Left lung (tissue), 10 donors: Measurements from ENCODE around the gene SH3BP5. TPM values are rescaled to one million over a fixed set of nuclear protein-coding genes. Genes with fewer than 3 reads are reported as not detected.

Source experiments
- ATAC-seq: fragments of 200-7000 bp; cut with Tn5 transposase; one replicate; pipeline ENCODE4 v1.9.1; 2020; ENCODE audit warnings: moderate library complexity
- DNase-seq, 4 donors: peaks; one replicate each; pipeline ENCODE4 v3.0.0-alpha.2; 2013 to 2020
- H3K27ac ChIP-seq, 2 donors: fragments of 200-600 bp; sonication (generic) in 1 of 2; one replicate each; pipeline versions ENCODE4 v1.5.0 to v1.8.0; 2020 to 2021
- H3K27me3 ChIP-seq, 2 donors: fragments of 200-600 bp; sonication (generic) in 1 of 2; one replicate each; pipeline versions ENCODE4 v1.5.0 to v1.8.0; 2020 to 2021
- H3K36me3 ChIP-seq, 2 donors: fragments of 200-600 bp; sonication (generic) in 1 of 2; one replicate each; pipeline versions ENCODE4 v1.5.0 to v1.8.0; 2020 to 2021
- H3K4me1 ChIP-seq, 2 donors: fragments of 200-600 bp; one replicate each; pipeline ENCODE4 v1.8.0; 2021
- H3K4me3 ChIP-seq, 2 donors: fragments of 200-600 bp; sonication (generic) in 1 of 2; one replicate each; pipeline versions ENCODE4 v1.5.0 to v1.8.0; 2020 to 2021; ENCODE audit warnings: mild to moderate bottlenecking in 1 of 2
- H3K9me3 ChIP-seq, 2 donors: fragments of 200-600 bp; sonication (generic) in 1 of 2; one replicate each; pipeline versions ENCODE4 v1.5.0 to v1.8.0; 2020 to 2021
- CTCF ChIP-seq, 2 donors: fragments of 200-600 bp; sonication (generic) in 1 of 2; IDR thresholded peaks; one replicate each; pipeline versions ENCODE4 v1.5.0 to v1.8.0; 2021; ENCODE audit warnings: antibody characterized with exemption in 2 of 2
- intact Hi-C, 2 donors: fragments of 100-400 bp; cut with DNase I; formaldehyde crosslinking; loops; one replicate each; pipeline versions ENCODE4 v1.11.2 to v1.14.2; 2022
- polyA plus RNA-seq, 6 donors: library from polyadenylated mRNA; unstranded; fragments of 120-200 nt; gene quantifications; one replicate each; pipeline ENCODE4 v1.2.1, GENCODE V29; 2013; ENCODE audit not compliant: insufficient read length in 6 of 6
- total RNA-seq, 2 donors: library from RNA; stranded (reverse); fragmentation: NEBNext Ultra II Directional; extraction: Animal tissue kit (Norgen Biotek cat#: 25700); gene quantifications; one replicate each; pipeline ENCODE4 v1.2.1, GENCODE V29; 2021
- donor health status: DM: no; HTN: yes; CAD: no.
- donor health status: DM: no; HTN: no; CAD: no.

The SH3BP5 gene
- total and polyA plus RNA-seq, 8 donors, result 53.3 to 65.5 (median 60.9) TPM

DNA sequence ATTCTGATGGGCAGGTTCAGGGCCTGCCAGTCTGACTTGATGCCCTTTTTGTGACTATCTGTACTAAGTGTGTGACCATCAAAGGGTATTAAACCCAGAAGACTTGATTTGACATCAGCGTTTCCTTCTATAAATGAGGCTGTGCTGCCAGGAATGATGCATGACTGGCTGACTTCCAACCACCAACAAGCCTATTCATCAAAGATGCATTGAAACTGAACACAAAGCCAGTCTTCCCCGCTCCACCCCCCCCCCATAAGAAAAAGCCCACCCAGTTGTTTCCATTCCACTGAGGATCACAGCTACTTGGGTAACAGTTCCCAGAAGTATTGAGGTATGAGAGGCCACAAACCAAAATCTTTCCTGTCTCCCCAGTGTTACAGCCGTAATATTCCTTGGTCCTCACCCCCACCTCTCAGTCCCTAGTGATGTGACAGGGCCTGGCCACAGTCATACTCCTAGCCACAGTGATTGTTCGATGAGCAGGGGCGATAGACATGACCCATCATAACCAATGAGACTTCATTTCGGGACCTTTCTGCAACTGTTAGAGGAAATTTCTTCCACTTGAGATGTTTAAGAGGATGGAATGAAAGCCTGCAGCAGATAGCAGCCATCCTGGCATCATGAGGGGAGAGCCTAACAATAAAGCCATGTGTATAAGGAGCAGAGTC, 22.6 kb downstream of the SH3BP5 start:
- no peak for TF ChIP-seq CTCF (IDR thresholded peaks at IDR 0.05)
- Histone ChIP-seq H3K36me3 (no peaks in the 10 kb centered on the region), H3K4me3 (no peak overlapping the region), H3K4me1 (peaks cover 29 to 90% of the 10 kb centered on the region in 2 donors), H3K27ac (peak overlapping the region; percentile 51 to 72), H3K9me3 (no peaks in the 10 kb centered on the region), H3K27me3 (no peaks in the 10 kb centered on the region)
- intact Hi-C loops, result no loop called here
- ATAC-seq (no peak), DNase-seq (no peak)

DNA sequence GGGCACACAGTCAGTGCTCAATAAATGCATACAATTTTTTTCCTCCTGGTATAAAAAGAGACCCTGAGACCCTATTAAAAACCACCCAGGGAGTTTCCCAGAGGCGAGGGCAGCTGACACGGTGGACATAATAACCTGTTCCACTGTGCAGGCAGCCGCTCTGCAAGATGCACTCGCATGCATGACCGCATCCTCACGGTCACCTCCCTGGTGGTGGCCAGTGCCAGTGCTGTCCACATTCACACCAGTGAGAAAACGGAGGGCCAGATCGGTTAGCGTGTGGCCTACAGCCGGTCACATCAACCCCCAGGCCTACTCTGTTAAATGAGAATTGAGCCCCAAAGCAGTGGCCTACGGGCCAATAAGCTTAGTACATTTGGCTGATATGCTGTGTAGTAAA, 24.8 kb downstream of the SH3BP5 start:
- H3K27me3 ChIP-seq, result no peaks in the 10 kb centered on the region
- intact Hi-C loops, result no loop called here
- peaks cover 0 to 17% of the 10 kb centered on the region in 2 donors for H3K36me3 ChIP-seq
- TF ChIP-seq CTCF (IDR thresholded peaks at IDR 0.05), result no peak
- no peaks in the 10 kb centered on the region for H3K9me3 ChIP-seq
- no peak for DNase-seq
- H3K4me1 ChIP-seq, result peaks cover 29 to 68% of the 10 kb centered on the region in 2 donors
- ATAC-seq, result no peak
- no peak overlapping the region for H3K4me3 ChIP-seq
- H3K27ac ChIP-seq, result peak overlapping the region in 1 of 2 donors; percentile 10

- Histone ChIP-seq H3K36me3 (peaks cover 0 to 22% of the 10 kb centered on the region in 2 donors), H3K27me3 (no peaks in the 10 kb centered on the region), H3K4me1 (peaks cover 29 to 62% of the 10 kb centered on the region in 2 donors), H3K9me3 (no peaks in the 10 kb centered on the region), H3K27ac (peak overlapping the region in 1 of 2 donors; percentile 10), H3K4me3 (no peak overlapping the region)
- no peak for DNase-seq
- TF ChIP-seq CTCF (IDR thresholded peaks at IDR 0.05), result no peak
- no peak for ATAC-seq
- intact Hi-C loops, result no loop called here
Measured at GRCh38 chr3:15306979-15307359, 25.4 kb downstream of the SH3BP5 start.

DNA sequence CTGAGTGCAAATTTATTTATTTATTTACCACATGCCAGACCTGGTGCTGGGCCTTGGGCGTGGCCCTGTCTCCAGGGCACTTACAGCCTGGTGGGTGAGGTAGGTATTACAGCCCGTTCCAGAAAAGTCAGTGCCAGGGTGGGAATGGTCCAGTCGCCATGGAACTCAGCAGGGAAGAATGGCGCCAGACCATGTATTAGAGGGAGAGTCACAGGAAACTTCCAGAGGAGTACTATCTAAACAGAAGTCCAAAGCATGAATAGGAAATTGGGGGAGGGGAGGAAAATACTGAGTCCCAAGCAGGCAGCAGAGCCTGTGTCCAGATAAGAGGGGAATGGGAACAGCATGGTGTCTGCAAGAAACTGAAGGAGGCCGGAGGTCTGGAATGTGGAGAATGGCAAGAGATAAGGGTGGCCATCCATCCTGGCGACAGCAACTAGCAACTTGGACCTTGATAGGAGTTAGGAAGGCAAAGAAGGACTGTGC, 27.0 kb downstream of the SH3BP5 start:
- peaks cover 0 to 26% of the 10 kb centered on the region in 2 donors for H3K36me3 ChIP-seq
- intact Hi-C loops, result no loop called here
- no peak overlapping the region for H3K4me3 ChIP-seq
- no peak for DNase-seq
- no peaks in the 10 kb centered on the region for H3K27me3 ChIP-seq
- no peak for ATAC-seq
- no peaks in the 10 kb centered on the region for H3K9me3 ChIP-seq
- TF ChIP-seq CTCF (IDR thresholded peaks at IDR 0.05), result peak; percentile 15 to 38
- H3K27ac ChIP-seq, result peak overlapping the region in 1 of 2 donors; percentile 10
- H3K4me1 ChIP-seq, result peaks cover 18 to 59% of the 10 kb centered on the region in 2 donors

- DNase-seq, result no peak
- peaks cover 0 to 26% of the 10 kb centered on the region in 2 donors for H3K36me3 ChIP-seq
- no peaks in the 10 kb centered on the region for H3K9me3 ChIP-seq
- no peak overlapping the region for H3K27ac ChIP-seq
- intact Hi-C loops, result no loop called here
- TF ChIP-seq CTCF (IDR thresholded peaks at IDR 0.05), result no peak
- no peaks in the 10 kb centered on the region for H3K27me3 ChIP-seq
- peaks cover 10 to 59% of the 10 kb centered on the region in 2 donors for H3K4me1 ChIP-seq
- ATAC-seq, result no peak
- H3K4me3 ChIP-seq, result no peak overlapping the region
Measured at GRCh38 chr3:15303728-15304127, 28.7 kb downstream of the SH3BP5 start.
